Bladder microvascular endothelial cell (primary cell): ENCODE results near the gene HSCB. TPM values are rescaled to one million over a fixed set of nuclear protein-coding genes. Genes with fewer than 3 reads are reported as not detected.

Source experiments
- total RNA-seq: library from RNA; depleted of rRNA; stranded (reverse); fragments of >200 nt; gene quantifications from 2 replicates; pipeline ENCODE4 v1.2.3, GENCODE V29; 2014

Gene HSCB, protein sequence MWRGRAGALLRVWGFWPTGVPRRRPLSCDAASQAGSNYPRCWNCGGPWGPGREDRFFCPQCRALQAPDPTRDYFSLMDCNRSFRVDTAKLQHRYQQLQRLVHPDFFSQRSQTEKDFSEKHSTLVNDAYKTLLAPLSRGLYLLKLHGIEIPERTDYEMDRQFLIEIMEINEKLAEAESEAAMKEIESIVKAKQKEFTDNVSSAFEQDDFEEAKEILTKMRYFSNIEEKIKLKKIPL
- 8.7 and 11.3 TPM in 2 replicates for total RNA-seq

DNA sequence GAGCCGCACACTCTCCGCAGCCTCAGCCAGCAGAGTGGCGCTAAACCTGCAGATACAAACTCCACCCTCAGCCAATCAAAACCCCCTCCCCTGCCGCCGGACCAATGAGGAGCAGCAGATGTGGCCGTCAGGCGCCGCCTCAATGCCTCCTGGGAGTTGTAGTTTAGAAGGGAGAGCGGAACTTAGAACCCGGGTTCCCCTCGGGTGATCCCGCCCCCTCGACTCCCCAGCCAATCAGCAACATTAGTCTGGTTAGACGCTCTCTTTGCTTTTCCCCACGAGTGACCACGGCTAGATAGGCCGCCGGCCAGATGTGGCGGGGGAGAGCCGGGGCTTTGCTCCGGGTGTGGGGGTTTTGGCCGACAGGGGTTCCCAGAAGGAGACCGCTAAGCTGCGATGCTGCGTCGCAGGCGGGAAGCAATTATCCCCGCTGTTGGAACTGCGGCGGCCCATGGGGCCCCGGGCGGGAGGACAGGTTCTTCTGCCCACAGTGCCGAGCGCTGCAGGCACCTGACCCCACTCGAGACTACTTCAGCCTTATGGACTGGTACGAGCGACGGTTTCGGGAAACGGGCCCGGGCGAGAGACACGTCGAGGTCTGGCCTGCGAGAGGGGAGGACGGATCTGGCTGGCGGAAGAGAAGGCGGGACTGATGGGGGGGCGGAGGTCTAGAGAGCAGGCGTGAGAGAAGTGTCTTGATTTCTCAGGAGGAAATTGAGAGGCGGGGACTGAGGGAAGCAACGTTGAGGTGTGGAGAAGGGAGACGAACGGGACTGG is at the start of gene HSCB, which contains the start of gene CHEK2:
TSS of gene HSCB (plus strand) at position 255 of the 777 bp plus-strand sequence. CDS start at position 312, 57 bp downstream.
TSS of gene CHEK2 (minus strand) at position 36 of the 777 bp plus-strand sequence. CDS start 7,099 bp downstream, outside the sequence.

DNA sequence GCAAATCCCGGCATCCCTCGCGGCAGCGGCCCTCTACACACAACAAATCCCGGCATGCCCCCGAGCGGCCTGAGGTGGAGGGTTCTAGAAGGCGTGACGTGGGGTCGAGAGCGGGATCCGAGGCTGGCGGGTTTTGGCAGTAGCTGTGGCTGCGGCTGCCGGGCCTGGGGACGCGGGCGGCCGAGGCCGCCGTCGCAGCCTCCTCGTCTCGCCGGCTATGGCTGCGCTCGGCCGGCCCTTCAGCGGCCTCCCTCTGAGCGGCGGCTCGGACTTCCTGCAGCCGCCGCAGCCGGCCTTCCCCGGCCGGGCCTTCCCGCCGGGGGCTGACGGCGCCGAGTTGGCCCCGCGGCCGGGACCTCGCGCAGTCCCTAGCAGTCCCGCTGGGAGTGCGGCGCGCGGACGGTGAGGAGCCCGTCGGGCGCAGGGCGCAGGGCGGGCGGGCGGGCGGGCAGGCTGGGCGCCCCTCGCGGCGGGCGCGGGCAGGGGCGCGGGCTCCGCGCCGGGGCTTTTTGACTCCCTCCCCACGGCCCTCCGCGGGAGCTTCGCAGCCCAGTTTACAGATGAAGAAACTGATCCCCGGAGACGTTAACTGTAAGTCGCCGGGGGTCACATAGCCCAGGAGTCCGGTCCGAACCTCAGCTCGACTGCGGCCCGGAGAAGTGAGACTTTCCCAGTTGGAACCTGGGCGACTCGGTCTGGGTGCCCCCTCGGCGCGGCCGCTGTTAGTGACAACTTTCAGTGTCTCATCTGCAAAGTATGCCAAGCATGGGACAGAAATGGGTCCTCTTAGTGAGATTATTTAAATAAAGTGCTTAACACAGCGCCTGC is 31.0 kb downstream of the HSCB start, which contains the start of gene CCDC117:
TSS of gene CCDC117 (plus strand) at position 63 of the 828 bp plus-strand sequence. CDS start at position 218, 155 bp downstream.

DNA sequence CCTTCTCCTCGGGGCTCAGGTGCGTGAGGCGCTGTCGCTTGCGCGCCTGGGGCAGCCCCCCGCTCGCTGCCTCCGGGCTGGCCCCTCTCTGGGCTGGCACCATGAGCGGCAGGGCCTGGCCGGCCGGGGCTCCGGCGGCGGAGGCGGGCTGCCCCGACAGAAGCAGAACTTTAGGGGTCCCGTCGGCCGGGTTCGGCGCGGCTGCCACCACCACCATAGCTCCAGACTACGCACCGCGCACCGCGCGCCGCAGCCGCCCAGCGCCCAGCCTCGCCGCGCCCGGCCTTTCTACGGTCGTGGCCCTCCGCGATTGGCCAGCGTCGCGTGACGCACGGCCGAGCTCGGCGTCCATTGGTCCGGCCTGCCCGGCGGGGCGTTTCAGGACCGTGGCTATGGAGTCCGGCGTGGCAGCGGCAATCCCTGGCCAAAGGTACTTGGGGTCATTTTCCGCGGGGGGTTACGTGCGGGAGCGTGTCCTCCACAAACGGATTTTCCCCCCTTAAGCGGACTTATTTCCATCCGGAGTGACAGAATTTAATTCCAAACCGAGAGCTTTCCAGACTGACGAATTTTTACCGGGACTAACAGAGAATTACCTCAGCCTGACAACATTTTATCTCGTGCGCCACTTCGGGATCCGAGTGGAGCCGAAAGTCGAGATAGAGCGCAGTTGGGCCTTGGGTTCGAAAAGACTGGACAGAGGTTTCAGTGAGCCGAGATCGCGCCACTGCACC is 58.6 kb downstream of the HSCB start, which contains the start of gene XBP1:
TSS of gene XBP1 (minus strand) at position 262 of the 734 bp plus-strand sequence.

Other genes with a start within 250 kb of the HSCB start
- 9.7 and 22.2 TPM in 2 replicates for gene TTC28, start 62.2 kb upstream of the HSCB start, total RNA-seq
- 11.0 and 12.8 TPM in 2 replicates for gene CHEK2, start 219 bp upstream of the HSCB start, total RNA-seq
- 10.4 and 23.7 TPM in 2 replicates for gene CCDC117, start 30.7 kb downstream of the HSCB start, total RNA-seq
- gene XBP1, start 58.5 kb downstream of the HSCB start, total RNA-seq, result 77.9 and 92.9 TPM in 2 replicates
- gene ZNRF3, start 141.5 kb downstream of the HSCB start, total RNA-seq, result 1.6 and 2.8 TPM in 2 replicates